Large intestine (tissue), 3 donors: Measurements from ENCODE around the gene SNRK. TPM values are rescaled to one million over a fixed set of nuclear protein-coding genes. Genes with fewer than 3 reads are reported as not detected.

Source experiments
- DNase-seq, 2 donors: peaks; one replicate each; pipeline versions ENCODE4 v3.0.0 to v3.0.0-alpha.2; 2013
- H3K27ac ChIP-seq: one replicate; pipeline ENCODE4 v1.5.1; 2013; ENCODE audit warnings: low read length
- H3K27me3 ChIP-seq: 2 replicates; pipeline ENCODE4 v1.6.1; 2013; ENCODE audit warnings: low read length; ENCODE audit not compliant: control insufficient read depth, insufficient read depth
- H3K36me3 ChIP-seq: 2 replicates; pipeline ENCODE4 v1.6.1; 2013; ENCODE audit warnings: low read length; ENCODE audit not compliant: control insufficient read depth, insufficient read depth
- H3K4me1 ChIP-seq: one replicate; pipeline ENCODE4 v1.6.1; 2013; ENCODE audit warnings: low read length; ENCODE audit not compliant: control insufficient read depth, insufficient read depth
- H3K4me3 ChIP-seq: one replicate; pipeline ENCODE4 v1.5.1; 2013; ENCODE audit warnings: low read length
- H3K9me3 ChIP-seq: one replicate; pipeline ENCODE4 v1.6.1; 2013; ENCODE audit warnings: mild to moderate bottlenecking, low read depth, low read length, moderate library complexity; ENCODE audit not compliant: control insufficient read depth
- WGBS: methylation state at CpG from one replicate; pipeline ENCODE4 v1.1.5; 2013; ENCODE audit warnings: low lambda C conversion rate; ENCODE audit not compliant: insufficient coverage; 5-methylcytosine and 5-hydroxymethylcytosine counted together
- polyA plus RNA-seq: library from polyadenylated mRNA; unstranded; fragments of 120-200 nt; gene quantifications from one replicate; pipeline ENCODE4 v1.2.1, GENCODE V29; 2013

The SNRK gene
- polyA plus RNA-seq, 1 donor: 30.3 TPM

DNA sequence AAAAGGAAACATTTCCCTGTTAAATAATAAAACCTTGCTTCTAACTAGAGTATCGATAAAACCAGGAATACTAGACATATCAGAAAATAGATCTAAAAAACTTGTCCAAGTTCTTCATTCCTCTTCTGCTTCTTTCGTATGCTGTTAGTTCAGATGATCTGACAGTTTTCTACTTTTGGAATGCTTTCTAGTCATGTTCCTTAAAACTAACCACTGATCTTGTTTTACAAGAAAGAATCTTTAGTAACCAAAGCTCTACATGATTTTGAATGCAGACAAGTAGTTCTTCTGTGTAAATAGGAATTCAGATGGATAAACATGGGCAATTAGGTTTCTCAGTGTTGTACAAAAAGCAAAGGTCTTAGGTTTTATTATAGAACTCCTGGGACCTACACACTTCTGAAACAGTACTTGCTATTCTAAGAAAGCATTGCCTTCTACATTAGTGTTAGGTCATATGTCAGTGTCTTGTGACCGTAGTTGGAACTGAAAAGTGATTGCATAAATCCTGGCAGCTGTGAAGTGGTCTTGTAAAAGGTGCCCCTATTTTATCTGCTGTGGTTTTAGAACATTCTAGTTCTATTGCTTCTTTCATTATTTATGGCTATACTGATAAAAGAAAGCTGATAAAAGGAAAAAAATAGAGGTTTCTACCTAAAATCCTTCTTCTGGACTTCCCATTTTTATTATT lies 40.7 kb downstream of the SNRK start:
- Histone ChIP-seq H3K36me3 (no peaks in the 10 kb centered on the region), H3K4me3 (no peak overlapping the region), H3K4me1 (peaks cover 16% of the 10 kb centered on the region), H3K27me3 (no peaks in the 10 kb centered on the region), H3K27ac (peak overlapping the region; percentile 86), H3K9me3 (no peaks in the 10 kb centered on the region)
- 71% methylated on average over 2 of the region's 3 CpGs for WGBS
- peak; percentile 76 to 87 for DNase-seq

DNA sequence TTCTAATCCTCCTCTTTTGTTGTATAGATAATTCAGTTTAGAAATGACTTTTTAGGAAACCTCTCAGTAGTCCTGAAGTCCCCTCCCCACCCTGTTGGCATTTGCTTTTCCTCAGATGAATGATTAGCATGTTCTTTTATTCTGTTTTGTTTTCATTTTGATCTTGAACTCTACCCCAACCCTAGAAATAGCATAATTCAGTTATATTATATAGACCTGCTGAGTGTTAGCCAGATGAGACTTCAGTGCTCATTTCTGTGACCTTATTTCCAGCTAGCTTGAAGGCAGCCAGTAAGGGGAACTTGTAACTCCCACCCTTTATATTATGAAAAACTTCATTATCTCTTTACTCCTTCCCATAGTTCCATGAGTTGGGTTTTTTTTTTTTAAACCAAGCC lies 41.2 kb downstream of the SNRK start:
- Histone ChIP-seq H3K4me3 (no peak overlapping the region), H3K36me3 (no peaks in the 10 kb centered on the region), H3K9me3 (no peaks in the 10 kb centered on the region), H3K27ac (peak overlapping the region; percentile 86), H3K27me3 (no peaks in the 10 kb centered on the region), H3K4me1 (peaks cover 16% of the 10 kb centered on the region)
- DNase-seq: no peak

DNA sequence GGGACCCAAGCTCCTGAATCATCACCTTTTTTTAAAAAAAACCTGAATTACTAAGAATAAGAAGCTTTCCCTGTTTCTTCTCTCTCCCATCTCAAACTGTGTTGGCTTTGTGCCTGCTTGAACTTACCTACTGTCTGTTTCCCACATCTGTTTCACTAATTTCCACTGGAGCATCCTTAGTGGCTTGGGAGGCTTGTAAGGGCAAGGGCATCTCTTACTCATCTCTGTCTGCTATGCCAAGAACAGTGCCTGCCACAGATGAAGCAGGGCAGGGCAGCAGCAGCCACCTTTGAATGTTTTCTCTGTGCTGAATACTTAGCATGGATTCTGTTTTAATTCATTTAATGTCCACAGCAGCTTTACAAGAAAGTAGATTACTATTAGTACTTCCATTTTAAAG lies 42.3 kb downstream of the SNRK start:
- DNase-seq: no peak
- Histone ChIP-seq H3K36me3 (peaks cover 4% of the 10 kb centered on the region), H3K4me3 (no peak overlapping the region), H3K4me1 (peaks cover 16% of the 10 kb centered on the region), H3K9me3 (no peaks in the 10 kb centered on the region), H3K27me3 (no peaks in the 10 kb centered on the region), H3K27ac (no peak overlapping the region)

DNA sequence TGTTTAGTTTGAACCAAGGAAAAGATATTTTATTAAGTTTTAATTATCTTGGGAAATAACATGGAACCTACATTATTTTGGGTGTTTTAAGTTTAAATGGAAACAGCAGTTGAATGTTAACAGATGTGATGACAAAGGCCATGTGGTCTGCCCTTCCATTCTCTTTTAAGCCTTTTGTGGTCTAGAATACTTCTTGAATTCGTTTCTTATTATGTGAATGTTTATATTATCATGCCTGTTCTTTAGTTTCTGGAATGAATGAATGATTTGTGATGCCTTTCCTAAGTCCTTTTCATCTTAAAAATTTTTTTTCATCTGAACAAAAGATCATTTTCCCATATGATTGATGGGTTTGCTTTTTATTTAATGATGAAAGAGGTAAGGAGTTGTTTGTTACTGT lies 44.6 kb downstream of the SNRK start:
- H3K36me3 ChIP-seq: peaks cover 10% of the 10 kb centered on the region
- no peak overlapping the region for H3K4me3 ChIP-seq
- no peaks in the 10 kb centered on the region for H3K27me3 ChIP-seq
- 50% methylated on average over 1 of the region's 1 CpG for WGBS
- no peak for DNase-seq
- H3K9me3 ChIP-seq: peaks cover 2% of the 10 kb centered on the region
- peaks cover 8% of the 10 kb centered on the region for H3K4me1 ChIP-seq
- no peak overlapping the region for H3K27ac ChIP-seq

DNA sequence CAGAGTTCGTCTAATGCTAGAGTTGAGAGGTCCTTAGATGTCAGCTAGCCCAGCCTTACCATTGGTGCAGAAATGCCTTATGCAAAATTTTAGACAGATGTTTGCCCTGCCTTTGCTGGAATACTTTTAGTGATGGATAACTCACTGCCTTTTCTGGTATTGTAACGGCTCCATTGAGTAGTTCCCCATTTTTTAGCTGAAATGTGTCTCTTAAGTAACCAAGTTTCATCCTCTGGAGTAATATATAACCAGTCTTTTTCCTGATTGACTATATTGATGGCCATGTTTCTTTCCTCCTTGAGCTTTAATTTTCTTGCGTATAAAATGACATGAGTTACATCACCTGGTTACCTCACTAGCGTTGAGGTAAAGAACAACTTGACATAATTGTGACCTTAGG lies 45.0 kb downstream of the SNRK start:
- H3K4me3 ChIP-seq: no peak overlapping the region
- DNase-seq: no peak
- peaks cover 6% of the 10 kb centered on the region for H3K9me3 ChIP-seq
- H3K27me3 ChIP-seq: no peaks in the 10 kb centered on the region
- H3K4me1 ChIP-seq: peaks cover 4% of the 10 kb centered on the region
- WGBS: no CpG with 5 or more reads among the region's 4 CpGs
- H3K36me3 ChIP-seq: peaks cover 13% of the 10 kb centered on the region
- no peak overlapping the region for H3K27ac ChIP-seq

GRCh38 chr3:43334976-43335375 lies 48.6 kb downstream of the SNRK start:
- 100% methylated on average over 1 of the region's 1 CpG for WGBS
- H3K9me3 ChIP-seq: peaks cover 36% of the 10 kb centered on the region
- no peak overlapping the region for H3K27ac ChIP-seq
- no peak for DNase-seq
- peaks cover 40% of the 10 kb centered on the region for H3K36me3 ChIP-seq
- H3K4me3 ChIP-seq: no peak overlapping the region
- no peaks in the 10 kb centered on the region for H3K4me1 ChIP-seq
- no peaks in the 10 kb centered on the region for H3K27me3 ChIP-seq

- Histone ChIP-seq H3K27ac (no peak overlapping the region), H3K4me3 (no peak overlapping the region), H3K36me3 (peaks cover 48% of the 10 kb centered on the region), H3K9me3 (peaks cover 36% of the 10 kb centered on the region), H3K4me1 (no peaks in the 10 kb centered on the region), H3K27me3 (no peaks in the 10 kb centered on the region)
- WGBS: 100% methylated on average over 1 of the region's 1 CpG
- DNase-seq: no peak
These were observed 49.5 kb downstream of the SNRK start for GRCh38 chr3:43335799-43336198.

DNA sequence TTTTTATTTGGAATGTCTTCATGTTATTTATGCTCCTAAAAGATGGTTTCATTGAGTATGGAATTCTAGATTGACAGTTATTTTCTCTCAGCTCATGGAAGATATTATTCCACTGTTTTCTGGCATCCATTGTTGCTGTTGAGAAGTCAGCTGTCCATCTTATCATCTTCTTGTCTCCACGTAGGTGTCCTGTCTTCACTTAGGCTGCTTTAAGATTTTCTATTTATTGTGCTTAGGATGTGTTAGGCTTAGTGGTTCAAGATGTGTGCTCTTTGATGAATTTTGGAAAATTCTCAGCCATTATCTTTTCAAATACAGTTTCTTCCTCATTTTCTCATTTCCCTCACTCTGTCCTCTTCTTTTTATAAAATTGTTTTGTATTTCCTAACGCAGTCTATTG lies 52.0 kb downstream of the SNRK start:
- no peak for DNase-seq
- WGBS: 94% methylated on average over 1 of the region's 2 CpGs
- Histone ChIP-seq H3K27me3 (no peaks in the 10 kb centered on the region), H3K27ac (no peak overlapping the region), H3K4me1 (no peaks in the 10 kb centered on the region), H3K36me3 (peaks cover 63% of the 10 kb centered on the region), H3K4me3 (no peak overlapping the region), H3K9me3 (peaks cover 36% of the 10 kb centered on the region)

DNA sequence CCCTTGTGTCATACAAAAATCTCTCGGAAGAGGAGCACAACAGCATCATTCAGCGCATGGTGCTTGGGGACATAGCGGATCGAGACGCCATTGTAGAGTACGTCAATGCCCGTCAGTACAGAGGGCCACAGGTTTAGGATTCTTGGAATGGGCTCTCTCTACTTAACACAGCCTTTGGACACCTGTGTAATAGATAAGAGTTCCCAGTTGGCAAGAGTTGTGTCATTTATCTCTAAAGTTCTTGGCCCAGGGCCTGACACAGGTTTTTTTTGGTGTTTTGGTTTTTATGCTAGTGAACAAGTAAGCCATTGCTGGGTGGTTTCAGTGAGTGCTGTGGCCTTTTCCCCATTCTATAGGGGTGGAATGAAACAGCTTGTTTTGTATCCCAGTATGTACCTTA lies 54.1 kb downstream of the SNRK start:
- peaks cover 74% of the 10 kb centered on the region for H3K36me3 ChIP-seq
- no peak overlapping the region for H3K27ac ChIP-seq
- no CpG with 5 or more reads among the region's 7 CpGs for WGBS

GRCh38 chr3:43341788-43342187 lies 55.4 kb downstream of the SNRK start:
- no peak for DNase-seq
- peaks cover 26% of the 10 kb centered on the region for H3K9me3 ChIP-seq
- no peak overlapping the region for H3K4me3 ChIP-seq
- peaks cover 79% of the 10 kb centered on the region for H3K36me3 ChIP-seq
- no peaks in the 10 kb centered on the region for H3K27me3 ChIP-seq
- H3K27ac ChIP-seq: no peak overlapping the region
- H3K4me1 ChIP-seq: no peaks in the 10 kb centered on the region
- WGBS: 100% methylated on average over 1 of the region's 2 CpGs

More for the DNA sequence above, 54.1 kb downstream of the SNRK start:
- no peak overlapping the region for H3K4me3 ChIP-seq
- no peak for DNase-seq
- H3K4me1 ChIP-seq: no peaks in the 10 kb centered on the region
- H3K9me3 ChIP-seq: peaks cover 36% of the 10 kb centered on the region
- no peaks in the 10 kb centered on the region for H3K27me3 ChIP-seq

DNA sequence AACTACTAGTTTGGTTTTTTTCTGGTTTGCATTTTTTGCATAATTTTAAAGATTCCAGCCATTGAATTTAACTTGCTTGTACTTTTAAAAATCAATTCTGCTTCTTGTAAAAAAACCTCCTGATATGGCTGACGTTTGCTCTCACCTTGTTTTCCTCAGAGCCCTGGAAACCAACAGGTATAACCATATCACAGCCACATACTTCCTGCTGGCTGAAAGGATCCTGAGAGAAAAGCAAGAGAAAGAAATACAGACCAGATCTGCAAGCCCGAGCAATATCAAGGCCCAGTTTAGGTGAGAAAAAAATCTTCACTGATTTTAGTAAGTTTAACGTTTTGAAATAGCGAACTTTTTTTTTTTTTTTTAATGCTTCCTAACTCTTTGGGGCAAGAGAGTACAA lies 56.8 kb downstream of the SNRK start:
- no peak overlapping the region for H3K27ac ChIP-seq
- no peak overlapping the region for H3K4me3 ChIP-seq
- no peaks in the 10 kb centered on the region for H3K27me3 ChIP-seq
- no peaks in the 10 kb centered on the region for H3K4me1 ChIP-seq
- WGBS: 80% methylated on average over 4 of the region's 4 CpGs
- H3K9me3 ChIP-seq: peaks cover 12% of the 10 kb centered on the region
- peaks cover 79% of the 10 kb centered on the region for H3K36me3 ChIP-seq
- DNase-seq: no peak
